ENCODE results near the gene DHX38.

- TF ChIP-seq CTCF (IDR thresholded peaks at IDR 0.05) (no peak), POLR2AphosphoS5 (IDR thresholded peaks at IDR 0.05) (no peak)
These were observed 35.1 kb downstream of the DHX38 start for GRCh38 chr16:72128701-72129100.

All from transverse colon (tissue), 4 donors.